NCI-H2107 (cell line): ENCODE results near the gene TNFAIP3.
"Not testable (repeated sequence)": the region's sequence is repeated elsewhere in the genome, so short reads cannot be mapped to it uniquely, and the experiment has no call there.

Experiments used
- DNase-seq: peaks from one replicate; lab custom pipeline; 2025; lab: John Stamatoyannopoulos, UW

Gene TNFAIP3

GRCh38 chr6:137866914-137867684, at the start of gene TNFAIP3:
TNFAIP3 (plus strand) TSS chr6:137867259; CDS start chr6:137871228, 3,969 bp downstream.
- DNase-seq, result peak; percentile 54

- DNase-seq, result no peak
Observed at GRCh38 chr6:137818440-137818839, 48.6 kb upstream of the TNFAIP3 start.

GRCh38 chr6:137819740-137820139, 47.3 kb upstream of the TNFAIP3 start:
- DNase-seq, result no peak

- DNase-seq, result no peak
Observed at GRCh38 chr6:137820425-137820824, 46.6 kb upstream of the TNFAIP3 start.

GRCh38 chr6:137820952-137821351, 46.1 kb upstream of the TNFAIP3 start:
- no peak for DNase-seq

- no peak for DNase-seq
Observed at GRCh38 chr6:137821491-137821890, 45.6 kb upstream of the TNFAIP3 start.

GRCh38 chr6:137823826-137824555, 43.1 kb upstream of the TNFAIP3 start:
- no peak for DNase-seq

GRCh38 chr6:137824556-137824879, 42.5 kb upstream of the TNFAIP3 start:
- DNase-seq, result no peak

- DNase-seq, result no peak
Observed at GRCh38 chr6:137824896-137825295, 42.2 kb upstream of the TNFAIP3 start.

GRCh38 chr6:137827411-137827940, 39.6 kb upstream of the TNFAIP3 start:
- DNase-seq, result no peak

- no peak for DNase-seq
Observed at GRCh38 chr6:137827977-137828810, 38.9 kb upstream of the TNFAIP3 start.

GRCh38 chr6:137829641-137830083, 37.4 kb upstream of the TNFAIP3 start:
- no peak for DNase-seq

GRCh38 chr6:137830511-137830911, 36.5 kb upstream of the TNFAIP3 start:
- DNase-seq, result no peak

- DNase-seq, result no peak
Observed at GRCh38 chr6:137832110-137832509, 34.9 kb upstream of the TNFAIP3 start.

- no peak for DNase-seq
Observed at GRCh38 chr6:137834508-137834907, 32.6 kb upstream of the TNFAIP3 start.

- no peak for DNase-seq
Observed at GRCh38 chr6:137836788-137837187, 30.3 kb upstream of the TNFAIP3 start.

GRCh38 chr6:137838090-137838489, 29.0 kb upstream of the TNFAIP3 start:
- DNase-seq, result not testable (repeated sequence)

GRCh38 chr6:137838597-137838996, 28.5 kb upstream of the TNFAIP3 start:
- DNase-seq, result not testable (repeated sequence)

- DNase-seq, result no peak
Observed at GRCh38 chr6:137839076-137839475, 28.0 kb upstream of the TNFAIP3 start.

- DNase-seq, result no peak
Observed at GRCh38 chr6:137840252-137840651, 26.8 kb upstream of the TNFAIP3 start.

GRCh38 chr6:137843211-137843610, 23.8 kb upstream of the TNFAIP3 start:
- no peak for DNase-seq

GRCh38 chr6:137844327-137844726, 22.7 kb upstream of the TNFAIP3 start:
- DNase-seq, result not testable (repeated sequence)
